GM19193 (cell line): ENCODE data around the gene FNBP1.

Experiments
- POLR2A ChIP-seq: IDR thresholded peaks from 4 replicates; pipeline ENCODE4 v1.6.1; 2011; ENCODE audit not compliant: insufficient read depth, insufficient read length; ENCODE audit errors: extremely low read depth

FNBP1 gene

GRCh38 chr9:129952337-129952736 lies 90.7 kb downstream of the FNBP1 start:
- no peak for TF ChIP-seq POLR2A

DNA sequence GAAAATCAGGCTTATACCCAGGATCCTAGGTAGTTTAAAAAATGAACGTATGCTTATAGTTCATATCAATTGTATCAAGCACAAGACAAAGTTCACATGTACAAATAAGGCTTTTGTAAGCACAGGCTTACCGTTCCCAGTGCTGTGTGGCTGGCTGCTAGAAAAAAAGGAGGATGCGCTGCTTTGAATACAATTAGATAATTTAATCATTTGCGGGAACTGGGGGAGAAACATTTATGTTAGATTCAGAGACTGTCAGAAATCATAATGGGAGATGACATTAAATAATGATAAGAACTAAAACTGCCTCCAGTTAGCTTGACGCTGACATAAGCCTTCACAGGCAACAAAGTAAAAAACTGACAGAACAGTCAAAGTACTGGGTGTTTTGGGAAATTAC lies 93.2 kb downstream of the FNBP1 start:
- TF ChIP-seq POLR2A = no peak

DNA sequence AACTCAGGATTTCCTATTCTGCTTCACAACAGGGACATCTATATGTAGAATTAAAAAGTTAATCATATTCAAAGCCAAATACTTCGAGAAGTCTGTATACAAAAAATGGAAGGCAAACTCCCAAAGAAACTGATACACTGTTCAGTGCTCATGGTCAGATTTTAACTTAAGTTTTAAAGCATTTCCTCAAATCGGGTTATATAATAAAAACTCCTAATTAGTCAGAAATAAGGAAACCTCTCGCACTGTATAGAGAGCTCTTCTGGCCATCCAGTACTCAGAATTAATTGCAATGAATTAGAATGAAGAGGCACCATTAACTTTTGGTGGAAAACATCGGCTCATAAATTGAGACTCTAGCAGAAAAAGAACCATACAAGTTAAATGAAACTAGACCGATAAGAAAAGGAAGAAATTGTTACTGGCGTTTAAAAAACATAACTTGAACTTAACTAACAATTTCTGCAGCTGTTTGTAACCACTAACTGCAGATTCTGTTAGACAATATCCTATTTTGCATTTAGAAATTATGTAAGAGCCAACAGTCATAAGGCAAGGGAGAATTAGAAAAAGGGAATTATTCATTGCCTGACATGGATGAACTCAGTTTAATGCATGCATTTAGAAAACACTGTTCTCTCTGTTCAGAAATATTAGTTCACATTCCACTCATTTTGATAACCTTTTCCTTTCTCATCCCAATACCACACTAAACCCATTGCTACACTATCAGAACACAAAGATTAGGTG lies 96.6 kb downstream of the FNBP1 start:
- no peak for TF ChIP-seq POLR2A

DNA sequence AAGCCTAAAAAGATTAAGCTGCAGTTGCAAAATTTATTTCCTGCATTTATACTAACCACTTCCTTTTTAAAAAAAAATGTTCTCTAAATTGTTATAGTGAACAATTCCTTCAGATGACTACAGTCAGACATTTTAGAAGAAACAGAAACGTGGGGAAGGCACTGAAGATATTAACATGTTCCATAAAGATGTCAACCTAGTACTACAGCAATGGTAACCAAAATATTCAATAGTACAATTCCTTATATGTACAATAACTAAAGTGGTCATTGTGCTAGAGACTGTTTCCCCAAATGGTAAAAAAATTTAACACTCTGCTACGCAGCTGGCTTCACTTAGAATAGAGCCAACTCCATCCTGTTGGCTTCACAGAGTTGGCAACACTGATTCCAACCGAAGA lies 97.7 kb downstream of the FNBP1 start:
- TF ChIP-seq POLR2A = no peak

DNA sequence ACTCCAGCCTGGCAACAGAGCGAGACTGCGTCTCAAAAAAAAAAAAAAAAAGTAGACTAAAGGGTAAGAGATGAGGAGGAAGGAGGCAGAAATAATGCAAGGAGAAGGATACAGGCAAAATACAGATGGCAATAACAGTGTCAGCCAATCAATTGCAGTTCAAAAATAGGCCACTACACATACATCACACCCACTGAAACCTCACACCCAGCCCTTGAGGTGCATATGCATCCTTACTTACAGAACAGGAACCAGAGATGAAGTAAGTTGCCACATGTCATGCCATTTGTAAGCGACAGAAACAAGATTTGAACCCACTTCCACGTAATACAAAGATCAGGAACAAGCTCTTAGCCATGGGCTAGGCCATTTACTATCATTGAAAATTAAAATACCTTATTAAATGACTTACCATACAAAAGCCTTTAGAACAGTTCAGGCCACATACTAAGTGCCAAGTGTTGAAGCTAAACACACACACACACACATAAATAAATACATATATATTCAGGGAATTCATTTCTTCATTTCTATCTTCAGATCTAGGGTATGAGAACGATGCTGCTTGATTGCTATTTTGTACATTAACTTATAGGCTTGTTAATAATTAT lies 98.4 kb downstream of the FNBP1 start:
- TF ChIP-seq POLR2A = no peak

- no peak for TF ChIP-seq POLR2A
These were observed 103.6 kb downstream of the FNBP1 start for GRCh38 chr9:129939431-129939830.

DNA sequence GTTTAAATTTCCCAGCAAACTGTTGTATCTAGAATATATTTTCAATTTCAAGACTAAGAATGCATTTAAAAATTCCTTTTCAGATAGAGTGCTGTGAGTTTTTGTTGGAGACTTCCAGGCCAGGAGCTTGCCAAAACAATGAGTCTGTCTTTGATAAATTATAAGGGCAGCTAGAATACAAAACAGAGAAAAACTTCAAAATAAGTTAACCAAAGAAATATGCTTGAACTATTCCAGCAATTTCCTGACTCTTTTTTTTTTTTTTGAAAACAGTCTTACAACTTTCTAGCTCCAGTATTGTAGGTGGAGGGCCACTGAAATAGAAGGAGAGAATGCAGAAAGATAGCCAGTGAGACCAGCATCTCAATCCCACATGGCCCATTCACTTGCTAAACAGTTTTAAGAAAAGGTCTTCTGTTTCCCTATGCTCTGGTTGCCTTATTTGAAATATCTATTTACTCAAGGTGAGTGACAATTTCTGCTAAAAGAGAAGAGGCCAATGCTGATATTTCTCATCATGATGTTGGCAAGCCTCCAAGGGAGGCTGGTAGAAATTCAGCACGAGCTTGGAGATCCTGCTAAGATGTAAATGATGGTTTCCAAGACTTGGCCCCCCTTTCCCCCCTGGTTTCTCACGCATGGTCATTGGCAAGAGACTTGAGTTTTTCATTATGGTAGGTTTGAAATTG lies 104.6 kb downstream of the FNBP1 start:
- TF ChIP-seq POLR2A = no peak

DNA sequence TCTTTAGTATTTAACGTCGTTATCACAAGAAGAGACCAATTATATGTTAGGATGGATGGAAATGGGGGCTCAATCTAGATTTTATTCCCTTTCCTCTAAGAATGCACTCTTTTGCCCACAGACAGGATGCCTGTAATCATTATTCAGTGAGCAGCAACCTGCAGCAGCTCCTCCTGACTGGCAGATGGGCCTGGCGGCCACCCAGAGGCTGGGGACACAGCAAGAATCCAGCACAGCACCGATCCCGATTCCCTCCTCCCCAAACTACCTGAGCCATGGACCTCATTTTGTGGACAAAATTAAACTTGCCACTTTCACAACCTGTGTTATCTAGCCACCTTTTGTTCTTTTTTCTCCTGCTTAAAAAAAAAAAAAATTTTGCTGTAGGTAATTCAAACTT lies 106.8 kb downstream of the FNBP1 start:
- no peak for TF ChIP-seq POLR2A

DNA sequence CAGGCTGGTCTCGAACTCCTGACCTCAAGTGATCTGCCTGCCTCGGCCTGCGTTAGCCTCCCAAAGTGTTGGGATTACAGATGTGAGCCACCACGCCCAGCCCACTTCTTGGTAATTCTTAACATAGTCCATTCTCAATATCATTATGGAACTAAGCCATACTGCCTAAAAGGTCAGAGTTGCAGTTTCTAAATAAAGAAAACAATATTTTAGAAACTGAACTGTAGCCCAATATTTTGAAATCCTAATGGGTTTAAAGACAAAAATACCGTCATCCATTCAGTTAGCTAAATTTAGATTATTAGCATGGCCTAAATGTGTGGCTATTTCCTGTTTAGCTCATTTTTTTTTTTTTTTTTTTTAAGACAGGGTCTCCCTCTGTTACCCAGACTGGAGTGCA lies 108.2 kb downstream of the FNBP1 start:
- no peak for TF ChIP-seq POLR2A

- no peak for TF ChIP-seq POLR2A
These were observed 108.9 kb downstream of the FNBP1 start for GRCh38 chr9:129934041-129934591.

DNA sequence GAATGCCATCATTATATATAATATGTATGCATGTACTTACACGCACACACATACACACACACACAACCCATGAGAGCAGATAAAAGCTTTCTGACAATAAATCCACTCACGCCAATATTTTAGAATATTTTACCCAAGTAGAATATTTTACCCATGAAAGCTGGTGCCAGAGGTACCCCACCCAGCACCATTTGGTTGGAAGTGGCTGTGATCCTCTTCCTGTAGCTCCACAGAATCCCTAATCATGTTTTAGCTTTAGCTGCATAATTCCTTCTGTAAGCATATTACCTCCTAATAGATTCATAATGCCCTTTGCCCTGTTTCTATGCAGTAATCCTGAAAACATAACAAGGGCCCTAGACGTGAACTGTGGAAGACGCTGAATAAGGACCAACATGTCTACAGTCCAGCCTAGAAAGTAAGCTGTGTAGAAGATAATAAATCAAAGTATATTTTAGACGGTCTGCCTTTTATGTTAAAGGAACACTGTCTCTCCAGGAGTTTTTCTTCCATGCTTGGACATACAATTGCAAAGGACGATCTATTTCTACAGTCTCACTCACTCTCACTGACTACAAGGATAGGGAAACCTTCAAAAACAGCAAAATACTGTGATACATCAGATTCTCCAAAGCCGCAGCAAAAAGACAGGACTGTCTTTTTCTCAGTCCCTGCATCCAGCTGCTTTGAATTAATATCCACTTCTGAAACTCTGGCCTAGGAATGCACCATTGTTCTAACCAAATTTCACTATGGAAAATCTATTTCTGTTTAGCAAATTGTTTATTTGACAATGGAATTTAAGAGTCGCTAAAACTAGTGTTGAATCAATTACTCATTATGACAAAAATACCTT lies 109.6 kb downstream of the FNBP1 start:
- no peak for TF ChIP-seq POLR2A

GRCh38 chr9:129932303-129933151 lies 110.5 kb downstream of the FNBP1 start:
- TF ChIP-seq POLR2A = no peak

GRCh38 chr9:129930743-129931142 lies 112.2 kb downstream of the FNBP1 start:
- TF ChIP-seq POLR2A = no peak
